Naive thymus-derived CD8-positive, alpha-beta T cell (primary cell): ENCODE results near the gene COMMD9. TPM values are rescaled to one million over a fixed set of nuclear protein-coding genes. Genes with fewer than 3 reads are reported as not detected.

Experiments used
- ATAC-seq, 2 donors: fragments of 150-1000 bp; cut with Tn5 transposase in 1 of 2; sonication (Bioruptor Pico), chemical (Tn5 transposase) in 1 of 2; 1 replicate in 1 of 2; 2 replicates in 1 of 2; pipeline ENCODE4 v1.10.0; 2021; ENCODE audit warnings: mild to moderate bottlenecking in 2 of 2, moderate library complexity in 2 of 2
- POLR2A ChIA-PET: fragments of 350-600 bp; sonication (Branson Sonifier 250); formaldehyde crosslinking; loops from one replicate; lab custom pipeline; 2021; ENCODE audit warnings: antibody characterized with exemption; lab: Charles Lee
- DNase-seq, 10 donors: peaks; one replicate each; pipeline versions ENCODE4 v3.0.0 to v3.0.0-alpha.2; 2020 to 2022
- H3K27ac Mint-ChIP-seq, 10 donors: one replicate each; pipeline ENCODE4 v1.8.0; 2020 to 2022; ENCODE audit warnings: mild to moderate bottlenecking in 10 of 10, mixed read lengths in 10 of 10, moderate library complexity in 4 of 10, inconsistent platforms in 1 of 10
- H3K27me3 Mint-ChIP-seq, 5 donors: one replicate each; pipeline ENCODE4 v1.8.0; 2021 to 2022; ENCODE audit warnings: mixed read lengths in 5 of 5
- H3K36me3 Mint-ChIP-seq, 3 donors: one replicate each; pipeline ENCODE4 v1.8.0; 2020 to 2022; ENCODE audit warnings: mixed read lengths in 3 of 3, mild to moderate bottlenecking in 2 of 3, inconsistent platforms in 1 of 3
- H3K4me1 Mint-ChIP-seq, 4 donors: one replicate each; pipeline ENCODE4 v1.8.0; 2021 to 2022; ENCODE audit warnings: mixed read lengths in 4 of 4
- H3K4me3 Mint-ChIP-seq, 10 donors: one replicate each; pipeline ENCODE4 v1.8.0; 2020 to 2022; ENCODE audit warnings: mild to moderate bottlenecking in 10 of 10, mixed read lengths in 10 of 10, moderate library complexity in 6 of 10, inconsistent platforms in 1 of 10
- H3K9me3 Mint-ChIP-seq, 9 donors: one replicate each; pipeline ENCODE4 v1.8.0; 2020 to 2022; ENCODE audit warnings: mixed read lengths in 9 of 9, mild to moderate bottlenecking in 3 of 9, inconsistent platforms in 1 of 9, moderate library complexity in 1 of 9
- polyA plus RNA-seq, 3 donors: library from polyadenylated mRNA; unstranded; fragments of 300-500 nt; fragmentation: Illumina TruSeq; gene quantifications; one replicate each; pipeline ENCODE4 v1.2.3, GENCODE V29; 2021
- total RNA-seq, 8 experiments: library from RNA in 2 of 8; stranded (reverse) in 2 of 8; gene quantifications; one replicate each; pipeline ENCODE4 v1.2.3 and lab custom pipeline; 2021 to 2026

Gene COMMD9
- total and polyA plus RNA-seq, 5 experiments from 2014 or later = 46.6 to 94.0 (median 68.9) TPM

GRCh38 chr11:36312611-36313472 lies 23.6 kb upstream of the COMMD9 start:
- ATAC-seq = no peak
- peaks cover 0 to 3% (median 0%) of the 10 kb centered on the region in 9 donors for H3K9me3 Mint-ChIP-seq
- H3K27me3 Mint-ChIP-seq = peaks cover 7 to 47% (median 24%) of the 10 kb centered on the region in 5 donors
- H3K4me1 Mint-ChIP-seq = no peaks in the 10 kb centered on the region
- H3K36me3 Mint-ChIP-seq = no peaks in the 10 kb centered on the region
- POLR2A ChIA-PET = no interaction called here
- no peak overlapping the region for H3K4me3 Mint-ChIP-seq
- DNase-seq = no peak
- H3K27ac Mint-ChIP-seq = no peak overlapping the region

- POLR2A ChIA-PET = no interaction called here
- DNase-seq (no peak), ATAC-seq (no peak)
- no peak overlapping the region for H3K4me3 Mint-ChIP-seq
- no peaks in the 10 kb centered on the region for H3K36me3 Mint-ChIP-seq
- H3K27me3 Mint-ChIP-seq = peaks cover 9 to 49% (median 22%) of the 10 kb centered on the region in 5 donors
- H3K4me1 Mint-ChIP-seq = peaks cover 0 to 2% (median 0%) of the 10 kb centered on the region in 4 donors
- peaks cover 0 to 3% (median 0%) of the 10 kb centered on the region in 9 donors for H3K9me3 Mint-ChIP-seq
- H3K27ac Mint-ChIP-seq = no peak overlapping the region
These were observed 22.8 kb upstream of the COMMD9 start for GRCh38 chr11:36311926-36312595.

GRCh38 chr11:36309779-36310178 lies 20.6 kb upstream of the COMMD9 start:
- no peak for ATAC-seq

GRCh38 chr11:36308577-36308976 lies 19.4 kb upstream of the COMMD9 start:
- H3K27me3 Mint-ChIP-seq = peaks cover 12 to 36% (median 16%) of the 10 kb centered on the region in 5 donors
- DNase-seq (no peak), ATAC-seq (no peak)
- POLR2A ChIA-PET = no interaction called here
- H3K4me1 Mint-ChIP-seq = peaks cover 0 to 6% (median 0%) of the 10 kb centered on the region in 4 donors
- peaks cover 0 to 9% (median 2%) of the 10 kb centered on the region in 9 donors for H3K9me3 Mint-ChIP-seq
- peaks cover 0 to 5% (median 0%) of the 10 kb centered on the region in 3 donors for H3K36me3 Mint-ChIP-seq
- no peak overlapping the region for H3K4me3 Mint-ChIP-seq
- H3K27ac Mint-ChIP-seq = no peak overlapping the region

More at GRCh38 chr11:36309779-36310178, 20.6 kb upstream of the COMMD9 start:
- POLR2A ChIA-PET = no interaction called here
- Mint-ChIP-seq H3K27me3 (peaks cover 12 to 36% (median 18%) of the 10 kb centered on the region in 5 donors), H3K9me3 (peaks cover 0 to 9% (median 2%) of the 10 kb centered on the region in 9 donors), H3K36me3 (peaks cover 0 to 5% (median 0%) of the 10 kb centered on the region in 3 donors), H3K4me1 (peaks cover 0 to 6% (median 0%) of the 10 kb centered on the region in 4 donors), H3K27ac (no peak overlapping the region), H3K4me3 (no peak overlapping the region)
- no peak for DNase-seq

GRCh38 chr11:36306888-36307287 lies 17.7 kb upstream of the COMMD9 start:
- Mint-ChIP-seq H3K36me3 (peaks cover 0 to 5% (median 0%) of the 10 kb centered on the region in 3 donors), H3K4me1 (peaks cover 0 to 6% (median 0%) of the 10 kb centered on the region in 4 donors), H3K4me3 (no peak overlapping the region), H3K27ac (no peak overlapping the region), H3K9me3 (peaks cover 0 to 9% (median 2%) of the 10 kb centered on the region in 9 donors), H3K27me3 (peaks cover 15 to 44% (median 18%) of the 10 kb centered on the region in 5 donors)
- DNase-seq = no peak
- POLR2A ChIA-PET = no interaction called here
- no peak for ATAC-seq

GRCh38 chr11:36305047-36305446 lies 15.8 kb upstream of the COMMD9 start:
- Mint-ChIP-seq H3K4me3 (no peak overlapping the region), H3K36me3 (peaks cover 0 to 5% (median 0%) of the 10 kb centered on the region in 3 donors), H3K4me1 (peaks cover 0 to 6% (median 0%) of the 10 kb centered on the region in 4 donors), H3K9me3 (peaks cover 0 to 9% (median 2%) of the 10 kb centered on the region in 9 donors), H3K27ac (no peak overlapping the region), H3K27me3 (peaks cover 10 to 51% (median 18%) of the 10 kb centered on the region in 5 donors)
- no peak for DNase-seq
- POLR2A ChIA-PET = no interaction called here
- ATAC-seq = no peak

- ATAC-seq = no peak
- POLR2A ChIA-PET = no interaction called here
- H3K27me3 Mint-ChIP-seq = peaks cover 10 to 44% (median 17%) of the 10 kb centered on the region in 5 donors
These were observed 15.1 kb upstream of the COMMD9 start for GRCh38 chr11:36304351-36304750.

GRCh38 chr11:36300650-36301049 lies 11.4 kb upstream of the COMMD9 start:
- H3K36me3 Mint-ChIP-seq = no peaks in the 10 kb centered on the region
- no peaks in the 10 kb centered on the region for H3K4me1 Mint-ChIP-seq
- no peak for DNase-seq
- POLR2A ChIA-PET = no interaction called here
- peaks cover 0 to 2% (median 0%) of the 10 kb centered on the region in 9 donors for H3K9me3 Mint-ChIP-seq
- no peak overlapping the region for H3K27ac Mint-ChIP-seq
- ATAC-seq = no peak
- peaks cover 2 to 21% (median 6%) of the 10 kb centered on the region in 5 donors for H3K27me3 Mint-ChIP-seq
- no peak overlapping the region for H3K4me3 Mint-ChIP-seq

More at GRCh38 chr11:36304351-36304750, 15.1 kb upstream of the COMMD9 start:
- Mint-ChIP-seq H3K4me3 (no peak overlapping the region), H3K36me3 (peaks cover 0 to 5% (median 0%) of the 10 kb centered on the region in 3 donors), H3K4me1 (peaks cover 0 to 6% (median 0%) of the 10 kb centered on the region in 4 donors), H3K9me3 (peaks cover 0 to 9% (median 2%) of the 10 kb centered on the region in 9 donors), H3K27ac (no peak overlapping the region)
- DNase-seq = no peak

- H3K36me3 Mint-ChIP-seq = no peaks in the 10 kb centered on the region
- POLR2A ChIA-PET = no interaction called here
- no peak for DNase-seq
- no peaks in the 10 kb centered on the region for H3K9me3 Mint-ChIP-seq
- no peak overlapping the region for H3K4me3 Mint-ChIP-seq
- no peak overlapping the region for H3K27ac Mint-ChIP-seq
- no peaks in the 10 kb centered on the region for H3K4me1 Mint-ChIP-seq
- H3K27me3 Mint-ChIP-seq = peaks cover 0 to 14% (median 2%) of the 10 kb centered on the region in 5 donors
- no peak for ATAC-seq
These were observed 7.8 kb upstream of the COMMD9 start for GRCh38 chr11:36296884-36297543.

GRCh38 chr11:36295926-36296325 lies 6.7 kb upstream of the COMMD9 start, which contains the start of gene PRR5L:
TSS of gene PRR5L (plus strand) at chr11:36296288. CDS start at chr11:36401122, 104,834 bp downstream.
- POLR2A ChIA-PET = no interaction called here
- Mint-ChIP-seq H3K27me3 (peaks cover 0 to 3% (median 2%) of the 10 kb centered on the region in 5 donors), H3K27ac (no peak within 1 kb of the TSS), H3K4me3 (no peak within 1 kb of the TSS), H3K4me1 (no peaks in the 10 kb centered on the region), H3K9me3 (no peaks in the 10 kb centered on the region), H3K36me3 (no peaks in the 10 kb centered on the region)
- ATAC-seq (no peak), DNase-seq (no peak)

GRCh38 chr11:36292311-36292722 lies 3.1 kb upstream of the COMMD9 start:
- DNase-seq (peak in 3 of 10 donors; percentile 9 to 50 (median 13)), ATAC-seq (no peak)
- POLR2A ChIA-PET = no interaction called here
- H3K9me3 Mint-ChIP-seq = no peaks in the 10 kb centered on the region
- no peaks in the 10 kb centered on the region for H3K36me3 Mint-ChIP-seq
- peaks cover 14 to 27% (median 25%) of the 10 kb centered on the region in 4 donors for H3K4me1 Mint-ChIP-seq
- H3K4me3 Mint-ChIP-seq = no peak overlapping the region
- peaks cover 0 to 2% (median 0%) of the 10 kb centered on the region in 5 donors for H3K27me3 Mint-ChIP-seq
- no peak overlapping the region for H3K27ac Mint-ChIP-seq
